WTC11 (cell line): ENCODE results near the gene TUG1. TPM values are rescaled to one million over a fixed set of nuclear protein-coding genes. Genes with fewer than 3 reads are reported as not detected.

Source experiments
- ATAC-seq: fragments of 200-7000 bp; cut with Tn5 transposase; 2 replicates; pipeline ENCODE4 v1.10.0; 2021; ENCODE audit warnings: mild to moderate bottlenecking, moderate library complexity
- CTCF ChIA-PET: fragments of 300-600 bp; sonication (Branson Sonifier 250); formaldehyde crosslinking; loops from one replicate; lab custom pipeline; 2021; ENCODE audit warnings: antibody characterized with exemption; lab: Charles Lee
- POLR2A ChIA-PET: fragments of 350-600 bp; sonication (Branson Sonifier 250); formaldehyde crosslinking; loops from one replicate; lab custom pipeline; 2021; ENCODE audit warnings: antibody characterized with exemption; lab: Charles Lee
- DNase-seq: peaks from one replicate; pipeline ENCODE4 v3.0.0; 2021; ENCODE audit warnings: low spot score
- H3K27ac Mint-ChIP-seq: 2 replicates; pipeline ENCODE4 v1.8.0; 2021; ENCODE audit warnings: mixed read lengths
- H3K27me3 Mint-ChIP-seq: 2 replicates; pipeline ENCODE4 v1.8.0; 2021; ENCODE audit warnings: low read depth, mild to moderate bottlenecking, moderate library complexity, mixed read lengths
- H3K36me3 Mint-ChIP-seq: 2 replicates; pipeline ENCODE4 v1.8.0; 2021; ENCODE audit warnings: mixed read lengths
- H3K4me1 Mint-ChIP-seq: 2 replicates; pipeline ENCODE4 v1.8.0; 2022; ENCODE audit warnings: mixed read lengths
- H3K4me3 Mint-ChIP-seq: 2 replicates; pipeline ENCODE4 v1.8.0; 2021; ENCODE audit warnings: mild to moderate bottlenecking, moderate library complexity, mixed read lengths
- H3K9me3 Mint-ChIP-seq: 2 replicates; pipeline ENCODE4 v1.8.0; 2021; ENCODE audit warnings: mixed read lengths
- ELF4 ChIP-seq: sonication (generic); formaldehyde crosslinking; IDR thresholded peaks from 2 replicates; pipeline ENCODE4 v1.8.1; 2022; ENCODE audit warnings: low read depth, mild to moderate bottlenecking, moderate library complexity, missing genetic modification reagents
- FOXJ3 ChIP-seq: sonication (generic); formaldehyde crosslinking; IDR thresholded peaks from 2 replicates; pipeline ENCODE4 v1.9.0; 2021; ENCODE audit warnings: missing genetic modification reagents, mild to moderate bottlenecking, borderline replicate concordance
- FOXP1 ChIP-seq: sonication (generic); formaldehyde crosslinking; IDR thresholded peaks from 2 replicates; pipeline ENCODE4 v1.8.0; 2022; ENCODE audit warnings: missing genetic modification reagents, mild to moderate bottlenecking, moderate library complexity, borderline replicate concordance
- GABPB1 ChIP-seq: sonication (generic); formaldehyde crosslinking; IDR thresholded peaks from 2 replicates; pipeline ENCODE4 v1.8.1; 2023; ENCODE audit warnings: mild to moderate bottlenecking, missing genetic modification reagents
- GRHL2 ChIP-seq: fragments of 250-450 bp; sonication (Bioruptor Pico); IDR thresholded peaks from 2 replicates; pipeline ENCODE4 v1.8.0; 2022; ENCODE audit warnings: mild to moderate bottlenecking, moderate library complexity; ENCODE audit not compliant: insufficient replicate concordance, severe bottlenecking
- JAZF1 ChIP-seq: fragments of 250-450 bp; sonication (Bioruptor Pico); IDR thresholded peaks from 2 replicates; pipeline ENCODE4 v1.9.0; 2021; ENCODE audit warnings: moderate library complexity, mild to moderate bottlenecking, inconsistent platforms
- NFATC4 ChIP-seq: fragments of 250-450 bp; sonication (Bioruptor Pico); IDR thresholded peaks from 2 replicates; pipeline ENCODE4 v1.9.0; 2021; ENCODE audit warnings: mild to moderate bottlenecking
- NFE2L1 ChIP-seq: sonication (generic); formaldehyde crosslinking; IDR thresholded peaks from 2 replicates; pipeline ENCODE4 v1.8.1; 2023; ENCODE audit warnings: missing genetic modification reagents
- NR1H2 ChIP-seq: sonication (generic); formaldehyde crosslinking; IDR thresholded peaks from 2 replicates; pipeline ENCODE4 v1.9.0; 2021; ENCODE audit warnings: mild to moderate bottlenecking, moderate library complexity, missing genetic modification reagents
- NR2C2 ChIP-seq: sonication (generic); formaldehyde crosslinking; IDR thresholded peaks from 2 replicates; pipeline ENCODE4 v1.8.0; 2022; ENCODE audit warnings: mild to moderate bottlenecking, missing genetic modification reagents
- NR3C1 ChIP-seq: sonication (generic); formaldehyde crosslinking; conservative IDR thresholded peaks from 2 replicates; pipeline ENCODE4 v1.8.1; 2023; ENCODE audit warnings: low read depth, mild to moderate bottlenecking, missing genetic modification reagents
- SMAD3 ChIP-seq: sonication (generic); formaldehyde crosslinking; IDR thresholded peaks from 2 replicates; pipeline ENCODE4 v1.8.0; 2022; ENCODE audit warnings: missing genetic modification reagents, mild to moderate bottlenecking, borderline replicate concordance
- SP1 ChIP-seq: sonication (generic); formaldehyde crosslinking; conservative IDR thresholded peaks from 2 replicates; pipeline ENCODE4 v1.8.1; 2022; ENCODE audit warnings: missing genetic modification reagents
- TCF7 ChIP-seq: sonication (generic); formaldehyde crosslinking; IDR thresholded peaks from 2 replicates; pipeline ENCODE4 v1.8.0; 2022; ENCODE audit warnings: mild to moderate bottlenecking, low read depth, missing genetic modification reagents, moderate library complexity
- ZNF423 ChIP-seq: fragments of 250-450 bp; sonication (Bioruptor Pico); IDR thresholded peaks from 2 replicates; pipeline ENCODE4 v2.1.2; 2022; ENCODE audit warnings: mild to moderate bottlenecking, moderate library complexity
- total RNA-seq: library from RNA; stranded (reverse); gene quantifications from 3 replicates; pipeline ENCODE4 v1.2.3, GENCODE V29; 2021
- TF ChIP-seq, protein P1 (sequence below): sonication (generic); formaldehyde crosslinking; IDR thresholded peaks from 2 replicates; pipeline ENCODE4 v1.8.0; 2022; ENCODE audit warnings: mild to moderate bottlenecking, missing genetic modification reagents
- TF ChIP-seq, protein P2 (sequence below): fragments of 250-450 bp; sonication (Bioruptor Pico); IDR thresholded peaks from 2 replicates; pipeline ENCODE4 v1.8.0; 2021; ENCODE audit warnings: mild to moderate bottlenecking
- TF ChIP-seq, protein P3 (sequence below): sonication (generic); formaldehyde crosslinking; IDR thresholded peaks from 2 replicates; pipeline ENCODE4 v1.8.0; 2023; ENCODE audit warnings: missing genetic modification reagents, mild to moderate bottlenecking, borderline replicate concordance
- TF ChIP-seq, protein P4 (sequence below): fragments of 200-600 bp; IDR thresholded peaks from 2 replicates; pipeline ENCODE4 v1.8.0; 2022; ENCODE audit warnings: antibody characterized with exemption
- TF ChIP-seq, protein P5 (sequence below): sonication (generic); formaldehyde crosslinking; IDR thresholded peaks from 2 replicates; pipeline ENCODE4 v1.8.1; 2022; ENCODE audit warnings: mild to moderate bottlenecking, moderate library complexity, missing genetic modification reagents
- TF ChIP-seq, protein P6 (sequence below): sonication (generic); formaldehyde crosslinking; conservative IDR thresholded peaks from 2 replicates; pipeline ENCODE4 v1.8.1; 2023; ENCODE audit warnings: mild to moderate bottlenecking, low read depth, missing genetic modification reagents, moderate library complexity

TUG1 gene
- total RNA-seq, 1 experiment from 2014 or later: 105 TPM

DNA sequence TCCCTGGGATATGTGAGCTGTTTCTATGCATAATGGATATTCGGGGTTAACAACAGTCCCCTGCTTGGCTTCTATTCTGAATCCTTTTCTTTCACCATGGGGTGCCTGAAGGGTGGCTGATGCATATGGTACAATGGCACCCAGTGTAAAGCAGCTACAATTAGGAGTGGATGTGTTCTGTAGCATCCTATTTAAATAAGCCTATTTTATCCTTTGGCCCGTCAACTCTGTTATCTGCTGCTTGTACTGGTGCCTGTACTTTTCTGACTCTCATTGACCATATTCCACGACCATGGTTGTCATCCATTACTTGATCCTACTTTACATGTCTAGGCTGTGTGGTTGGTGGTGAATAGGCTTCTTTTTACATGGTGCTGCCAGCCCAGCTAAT, 1.3 kb downstream of the TUG1 start:
- POLR2A ChIA-PET: interaction anchor here (2.9 to 3.3 kb wide), 2 partner anchors 111 to 114 kb away, joined by 23 to 43 read pairs; partner anchors contain the start of gene SMTN
- H3K4me1 Mint-ChIP-seq: peaks cover 48% of the 10 kb centered on the region
- H3K36me3 Mint-ChIP-seq: peaks cover 63% of the 10 kb centered on the region
- H3K9me3 Mint-ChIP-seq: peaks cover 14% of the 10 kb centered on the region
- no peak for ATAC-seq
- H3K27ac Mint-ChIP-seq: peak overlapping the region; percentile 48; the same call in 1 of the 2 replicates
- peak overlapping the region; percentile 88 for H3K4me3 Mint-ChIP-seq
- peaks cover 1% of the 10 kb centered on the region; the same call in 1 of the 2 replicates for H3K27me3 Mint-ChIP-seq
- TF ChIP-seq ELF4 (CRISPR knock-in tag) (no peak), JAZF1 (CRISPR knock-in tag) (no peak), FOXP1 (CRISPR knock-in tag) (no peak), SP1 (CRISPR knock-in tag) (no peak), NR2C2 (no peak), TCF7 (CRISPR knock-in tag) (no peak), NR3C1 (no peak), FOXJ3 (CRISPR knock-in tag) (no peak), SMAD3 (CRISPR knock-in tag) (no peak)
- TF ChIP-seq, protein P1, sequence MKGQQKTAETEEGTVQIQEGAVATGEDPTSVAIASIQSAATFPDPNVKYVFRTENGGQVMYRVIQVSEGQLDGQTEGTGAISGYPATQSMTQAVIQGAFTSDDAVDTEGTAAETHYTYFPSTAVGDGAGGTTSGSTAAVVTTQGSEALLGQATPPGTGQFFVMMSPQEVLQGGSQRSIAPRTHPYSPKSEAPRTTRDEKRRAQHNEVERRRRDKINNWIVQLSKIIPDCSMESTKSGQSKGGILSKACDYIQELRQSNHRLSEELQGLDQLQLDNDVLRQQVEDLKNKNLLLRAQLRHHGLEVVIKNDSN (CRISPR knock-in tag): no peak
- TF ChIP-seq, protein P2, sequence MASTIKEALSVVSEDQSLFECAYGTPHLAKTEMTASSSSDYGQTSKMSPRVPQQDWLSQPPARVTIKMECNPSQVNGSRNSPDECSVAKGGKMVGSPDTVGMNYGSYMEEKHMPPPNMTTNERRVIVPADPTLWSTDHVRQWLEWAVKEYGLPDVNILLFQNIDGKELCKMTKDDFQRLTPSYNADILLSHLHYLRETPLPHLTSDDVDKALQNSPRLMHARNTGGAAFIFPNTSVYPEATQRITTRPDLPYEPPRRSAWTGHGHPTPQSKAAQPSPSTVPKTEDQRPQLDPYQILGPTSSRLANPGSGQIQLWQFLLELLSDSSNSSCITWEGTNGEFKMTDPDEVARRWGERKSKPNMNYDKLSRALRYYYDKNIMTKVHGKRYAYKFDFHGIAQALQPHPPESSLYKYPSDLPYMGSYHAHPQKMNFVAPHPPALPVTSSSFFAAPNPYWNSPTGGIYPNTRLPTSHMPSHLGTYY (CRISPR knock-in tag): no peak
- TF ChIP-seq, protein P3, sequence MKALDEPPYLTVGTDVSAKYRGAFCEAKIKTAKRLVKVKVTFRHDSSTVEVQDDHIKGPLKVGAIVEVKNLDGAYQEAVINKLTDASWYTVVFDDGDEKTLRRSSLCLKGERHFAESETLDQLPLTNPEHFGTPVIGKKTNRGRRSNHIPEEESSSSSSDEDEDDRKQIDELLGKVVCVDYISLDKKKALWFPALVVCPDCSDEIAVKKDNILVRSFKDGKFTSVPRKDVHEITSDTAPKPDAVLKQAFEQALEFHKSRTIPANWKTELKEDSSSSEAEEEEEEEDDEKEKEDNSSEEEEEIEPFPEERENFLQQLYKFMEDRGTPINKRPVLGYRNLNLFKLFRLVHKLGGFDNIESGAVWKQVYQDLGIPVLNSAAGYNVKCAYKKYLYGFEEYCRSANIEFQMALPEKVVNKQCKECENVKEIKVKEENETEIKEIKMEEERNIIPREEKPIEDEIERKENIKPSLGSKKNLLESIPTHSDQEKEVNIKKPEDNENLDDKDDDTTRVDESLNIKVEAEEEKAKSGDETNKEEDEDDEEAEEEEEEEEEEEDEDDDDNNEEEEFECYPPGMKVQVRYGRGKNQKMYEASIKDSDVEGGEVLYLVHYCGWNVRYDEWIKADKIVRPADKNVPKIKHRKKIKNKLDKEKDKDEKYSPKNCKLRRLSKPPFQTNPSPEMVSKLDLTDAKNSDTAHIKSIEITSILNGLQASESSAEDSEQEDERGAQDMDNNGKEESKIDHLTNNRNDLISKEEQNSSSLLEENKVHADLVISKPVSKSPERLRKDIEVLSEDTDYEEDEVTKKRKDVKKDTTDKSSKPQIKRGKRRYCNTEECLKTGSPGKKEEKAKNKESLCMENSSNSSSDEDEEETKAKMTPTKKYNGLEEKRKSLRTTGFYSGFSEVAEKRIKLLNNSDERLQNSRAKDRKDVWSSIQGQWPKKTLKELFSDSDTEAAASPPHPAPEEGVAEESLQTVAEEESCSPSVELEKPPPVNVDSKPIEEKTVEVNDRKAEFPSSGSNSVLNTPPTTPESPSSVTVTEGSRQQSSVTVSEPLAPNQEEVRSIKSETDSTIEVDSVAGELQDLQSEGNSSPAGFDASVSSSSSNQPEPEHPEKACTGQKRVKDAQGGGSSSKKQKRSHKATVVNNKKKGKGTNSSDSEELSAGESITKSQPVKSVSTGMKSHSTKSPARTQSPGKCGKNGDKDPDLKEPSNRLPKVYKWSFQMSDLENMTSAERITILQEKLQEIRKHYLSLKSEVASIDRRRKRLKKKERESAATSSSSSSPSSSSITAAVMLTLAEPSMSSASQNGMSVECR (CRISPR knock-in tag): no peak
- no peak for DNase-seq
- CTCF ChIA-PET: interaction anchor here (1.0 to 4.0 kb wide), 7 partner anchors 85 to 343 kb away, joined by 3 to 73 read pairs (median 5); partner anchors contain the start of genes SELENOM and SMTN

DNA sequence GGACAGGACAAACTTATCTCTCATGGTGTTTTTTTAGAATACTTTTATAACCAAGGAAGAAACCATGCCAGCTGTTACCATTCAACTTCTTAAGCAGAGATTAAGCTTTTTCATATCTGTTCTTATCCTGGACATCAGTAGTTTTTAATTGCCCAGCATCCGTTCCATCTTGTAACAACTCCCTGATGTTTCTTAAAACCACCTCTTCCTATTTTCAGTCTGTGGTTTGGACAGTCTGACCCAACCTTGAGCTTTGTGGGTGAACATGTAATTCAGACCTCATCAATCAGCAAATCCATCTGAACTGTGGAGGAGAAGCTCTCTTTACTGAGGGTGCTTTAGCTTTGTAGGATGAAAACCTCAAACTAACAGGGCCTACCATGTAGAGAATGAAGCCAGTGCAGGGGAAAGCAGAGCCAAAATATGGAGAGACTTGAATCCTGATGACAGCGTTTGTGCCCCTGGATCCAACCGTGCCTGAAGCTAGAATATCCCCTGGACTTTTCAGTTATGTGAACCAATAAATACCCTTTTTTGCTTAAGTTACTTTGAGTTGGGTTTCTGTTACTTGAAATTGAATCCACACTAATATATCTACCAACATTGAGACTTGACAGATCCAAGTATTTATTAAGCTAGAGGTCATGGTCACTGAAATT, 9.4 kb downstream of the TUG1 start:
- CTCF ChIA-PET: interaction anchor here (2.8 kb wide), 1 partner anchor 102 kb away, joined by 10 read pairs; the partner anchor contains the start of gene SMTN
- no peaks in the 10 kb centered on the region for H3K4me1 Mint-ChIP-seq
- TF ChIP-seq NR3C1: no peak
- TF ChIP-seq NFATC4: no peak
- no peak for TF ChIP-seq GABPB1 (CRISPR knock-in tag)
- no peak for TF ChIP-seq ZNF423
- TF ChIP-seq, protein P4, sequence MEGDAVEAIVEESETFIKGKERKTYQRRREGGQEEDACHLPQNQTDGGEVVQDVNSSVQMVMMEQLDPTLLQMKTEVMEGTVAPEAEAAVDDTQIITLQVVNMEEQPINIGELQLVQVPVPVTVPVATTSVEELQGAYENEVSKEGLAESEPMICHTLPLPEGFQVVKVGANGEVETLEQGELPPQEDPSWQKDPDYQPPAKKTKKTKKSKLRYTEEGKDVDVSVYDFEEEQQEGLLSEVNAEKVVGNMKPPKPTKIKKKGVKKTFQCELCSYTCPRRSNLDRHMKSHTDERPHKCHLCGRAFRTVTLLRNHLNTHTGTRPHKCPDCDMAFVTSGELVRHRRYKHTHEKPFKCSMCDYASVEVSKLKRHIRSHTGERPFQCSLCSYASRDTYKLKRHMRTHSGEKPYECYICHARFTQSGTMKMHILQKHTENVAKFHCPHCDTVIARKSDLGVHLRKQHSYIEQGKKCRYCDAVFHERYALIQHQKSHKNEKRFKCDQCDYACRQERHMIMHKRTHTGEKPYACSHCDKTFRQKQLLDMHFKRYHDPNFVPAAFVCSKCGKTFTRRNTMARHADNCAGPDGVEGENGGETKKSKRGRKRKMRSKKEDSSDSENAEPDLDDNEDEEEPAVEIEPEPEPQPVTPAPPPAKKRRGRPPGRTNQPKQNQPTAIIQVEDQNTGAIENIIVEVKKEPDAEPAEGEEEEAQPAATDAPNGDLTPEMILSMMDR: no peak
- TF ChIP-seq, protein P5, sequence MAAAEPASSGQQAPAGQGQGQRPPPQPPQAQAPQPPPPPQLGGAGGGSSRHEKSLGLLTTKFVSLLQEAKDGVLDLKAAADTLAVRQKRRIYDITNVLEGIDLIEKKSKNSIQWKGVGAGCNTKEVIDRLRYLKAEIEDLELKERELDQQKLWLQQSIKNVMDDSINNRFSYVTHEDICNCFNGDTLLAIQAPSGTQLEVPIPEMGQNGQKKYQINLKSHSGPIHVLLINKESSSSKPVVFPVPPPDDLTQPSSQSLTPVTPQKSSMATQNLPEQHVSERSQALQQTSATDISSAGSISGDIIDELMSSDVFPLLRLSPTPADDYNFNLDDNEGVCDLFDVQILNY (CRISPR knock-in tag): no peak
- no peak for TF ChIP-seq NR1H2 (CRISPR knock-in tag)
- no peak for TF ChIP-seq NFE2L1
- TF ChIP-seq, protein P6, sequence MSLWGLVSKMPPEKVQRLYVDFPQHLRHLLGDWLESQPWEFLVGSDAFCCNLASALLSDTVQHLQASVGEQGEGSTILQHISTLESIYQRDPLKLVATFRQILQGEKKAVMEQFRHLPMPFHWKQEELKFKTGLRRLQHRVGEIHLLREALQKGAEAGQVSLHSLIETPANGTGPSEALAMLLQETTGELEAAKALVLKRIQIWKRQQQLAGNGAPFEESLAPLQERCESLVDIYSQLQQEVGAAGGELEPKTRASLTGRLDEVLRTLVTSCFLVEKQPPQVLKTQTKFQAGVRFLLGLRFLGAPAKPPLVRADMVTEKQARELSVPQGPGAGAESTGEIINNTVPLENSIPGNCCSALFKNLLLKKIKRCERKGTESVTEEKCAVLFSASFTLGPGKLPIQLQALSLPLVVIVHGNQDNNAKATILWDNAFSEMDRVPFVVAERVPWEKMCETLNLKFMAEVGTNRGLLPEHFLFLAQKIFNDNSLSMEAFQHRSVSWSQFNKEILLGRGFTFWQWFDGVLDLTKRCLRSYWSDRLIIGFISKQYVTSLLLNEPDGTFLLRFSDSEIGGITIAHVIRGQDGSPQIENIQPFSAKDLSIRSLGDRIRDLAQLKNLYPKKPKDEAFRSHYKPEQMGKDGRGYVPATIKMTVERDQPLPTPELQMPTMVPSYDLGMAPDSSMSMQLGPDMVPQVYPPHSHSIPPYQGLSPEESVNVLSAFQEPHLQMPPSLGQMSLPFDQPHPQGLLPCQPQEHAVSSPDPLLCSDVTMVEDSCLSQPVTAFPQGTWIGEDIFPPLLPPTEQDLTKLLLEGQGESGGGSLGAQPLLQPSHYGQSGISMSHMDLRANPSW (CRISPR knock-in tag): no peak
- no peak for TF ChIP-seq GRHL2 (CRISPR knock-in tag)

More for the DNA sequence above, 9.4 kb downstream of the TUG1 start:
- POLR2A ChIA-PET: interaction anchor here (1.4 kb wide), 1 partner anchor 9 kb away, joined by 6 read pairs; the partner anchor contains the start of genes MORC2 and TUG1
- DNase-seq (no peak), ATAC-seq (no peak)
- peaks cover 54% of the 10 kb centered on the region for H3K9me3 Mint-ChIP-seq
- peaks cover 53% of the 10 kb centered on the region for H3K36me3 Mint-ChIP-seq
- no peak overlapping the region for H3K27ac Mint-ChIP-seq
- no peak overlapping the region for H3K4me3 Mint-ChIP-seq
- H3K27me3 Mint-ChIP-seq: peaks cover 6% of the 10 kb centered on the region
